ENCODE data around the gene MRTFB.

The MRTFB gene

DNA sequence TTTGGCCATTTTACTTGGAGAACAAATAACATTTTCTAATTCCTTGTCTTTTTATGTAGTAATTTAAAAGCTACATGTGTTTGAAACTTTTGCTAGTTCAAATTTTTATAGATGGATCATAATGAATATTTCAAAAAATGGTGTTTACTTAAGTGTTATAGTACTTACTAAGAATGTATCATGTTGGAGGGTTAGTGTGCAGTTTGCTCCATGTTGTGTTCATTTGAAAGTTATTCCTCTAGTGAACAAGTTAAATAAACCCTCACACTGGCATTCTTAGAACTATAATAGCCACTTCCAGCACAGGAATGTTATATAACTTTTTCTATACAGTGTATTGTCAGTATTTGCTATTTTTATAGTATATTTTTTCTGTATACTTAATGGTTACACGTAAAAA, 62.8 kb downstream of the MRTFB start:
- TF ChIP-seq, protein P1, sequence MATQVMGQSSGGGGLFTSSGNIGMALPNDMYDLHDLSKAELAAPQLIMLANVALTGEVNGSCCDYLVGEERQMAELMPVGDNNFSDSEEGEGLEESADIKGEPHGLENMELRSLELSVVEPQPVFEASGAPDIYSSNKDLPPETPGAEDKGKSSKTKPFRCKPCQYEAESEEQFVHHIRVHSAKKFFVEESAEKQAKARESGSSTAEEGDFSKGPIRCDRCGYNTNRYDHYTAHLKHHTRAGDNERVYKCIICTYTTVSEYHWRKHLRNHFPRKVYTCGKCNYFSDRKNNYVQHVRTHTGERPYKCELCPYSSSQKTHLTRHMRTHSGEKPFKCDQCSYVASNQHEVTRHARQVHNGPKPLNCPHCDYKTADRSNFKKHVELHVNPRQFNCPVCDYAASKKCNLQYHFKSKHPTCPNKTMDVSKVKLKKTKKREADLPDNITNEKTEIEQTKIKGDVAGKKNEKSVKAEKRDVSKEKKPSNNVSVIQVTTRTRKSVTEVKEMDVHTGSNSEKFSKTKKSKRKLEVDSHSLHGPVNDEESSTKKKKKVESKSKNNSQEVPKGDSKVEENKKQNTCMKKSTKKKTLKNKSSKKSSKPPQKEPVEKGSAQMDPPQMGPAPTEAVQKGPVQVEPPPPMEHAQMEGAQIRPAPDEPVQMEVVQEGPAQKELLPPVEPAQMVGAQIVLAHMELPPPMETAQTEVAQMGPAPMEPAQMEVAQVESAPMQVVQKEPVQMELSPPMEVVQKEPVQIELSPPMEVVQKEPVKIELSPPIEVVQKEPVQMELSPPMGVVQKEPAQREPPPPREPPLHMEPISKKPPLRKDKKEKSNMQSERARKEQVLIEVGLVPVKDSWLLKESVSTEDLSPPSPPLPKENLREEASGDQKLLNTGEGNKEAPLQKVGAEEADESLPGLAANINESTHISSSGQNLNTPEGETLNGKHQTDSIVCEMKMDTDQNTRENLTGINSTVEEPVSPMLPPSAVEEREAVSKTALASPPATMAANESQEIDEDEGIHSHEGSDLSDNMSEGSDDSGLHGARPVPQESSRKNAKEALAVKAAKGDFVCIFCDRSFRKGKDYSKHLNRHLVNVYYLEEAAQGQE (IDR thresholded peaks at IDR 0.05; ENCODE audit: insufficient replicate concordance, low read depth) = no peak
- TF ChIP-seq GABPA (IDR thresholded peaks at IDR 0.05; ENCODE audit: low read depth) (no peak), SPI1 (IDR thresholded peaks at IDR 0.05; ENCODE audit: borderline replicate concordance, low read depth) (no peak)
- TF ChIP-seq, protein P2, sequence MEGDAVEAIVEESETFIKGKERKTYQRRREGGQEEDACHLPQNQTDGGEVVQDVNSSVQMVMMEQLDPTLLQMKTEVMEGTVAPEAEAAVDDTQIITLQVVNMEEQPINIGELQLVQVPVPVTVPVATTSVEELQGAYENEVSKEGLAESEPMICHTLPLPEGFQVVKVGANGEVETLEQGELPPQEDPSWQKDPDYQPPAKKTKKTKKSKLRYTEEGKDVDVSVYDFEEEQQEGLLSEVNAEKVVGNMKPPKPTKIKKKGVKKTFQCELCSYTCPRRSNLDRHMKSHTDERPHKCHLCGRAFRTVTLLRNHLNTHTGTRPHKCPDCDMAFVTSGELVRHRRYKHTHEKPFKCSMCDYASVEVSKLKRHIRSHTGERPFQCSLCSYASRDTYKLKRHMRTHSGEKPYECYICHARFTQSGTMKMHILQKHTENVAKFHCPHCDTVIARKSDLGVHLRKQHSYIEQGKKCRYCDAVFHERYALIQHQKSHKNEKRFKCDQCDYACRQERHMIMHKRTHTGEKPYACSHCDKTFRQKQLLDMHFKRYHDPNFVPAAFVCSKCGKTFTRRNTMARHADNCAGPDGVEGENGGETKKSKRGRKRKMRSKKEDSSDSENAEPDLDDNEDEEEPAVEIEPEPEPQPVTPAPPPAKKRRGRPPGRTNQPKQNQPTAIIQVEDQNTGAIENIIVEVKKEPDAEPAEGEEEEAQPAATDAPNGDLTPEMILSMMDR (IDR thresholded peaks at IDR 0.05; ENCODE audit: insufficient read depth, low read length) = no peak
- H3K27me3 ChIP-seq (ENCODE audit: insufficient read depth, poor library complexity, severe bottlenecking) = peaks cover 2% of the 10 kb centered on the region
- no peak for DNase-seq (ENCODE audit: low read depth in 1 of 2, low spot score in 1 of 2)
- H3K4me3 ChIP-seq (replicated peaks; ENCODE audit: insufficient read depth, low read length) = no peak overlapping the region
- no peak overlapping the region for H3K27ac ChIP-seq (replicated peaks)

DNA sequence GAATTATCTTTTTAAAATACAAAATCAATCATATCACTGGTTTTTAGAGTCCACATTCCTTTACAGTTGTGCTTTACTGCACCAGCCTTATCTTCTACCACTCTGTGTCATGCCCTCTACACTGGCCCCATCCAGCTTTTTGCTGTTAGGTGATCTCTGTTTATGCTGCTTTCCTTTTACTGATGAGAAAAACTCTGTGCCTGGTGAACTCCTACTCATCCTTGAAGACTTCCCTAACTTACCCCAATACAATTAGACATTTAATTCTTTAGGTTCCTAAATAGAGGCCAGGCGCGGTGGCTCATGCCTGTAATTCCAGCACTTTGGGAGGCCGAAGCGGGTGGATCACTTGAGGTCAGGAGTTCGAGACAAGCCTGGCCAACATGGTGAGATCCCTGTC, 64.6 kb downstream of the MRTFB start:
- no peak for DNase-seq (ENCODE audit: low read depth in 1 of 2, low spot score in 1 of 2)
- TF ChIP-seq GABPA (IDR thresholded peaks at IDR 0.05; ENCODE audit: low read depth) (no peak), SPI1 (IDR thresholded peaks at IDR 0.05; ENCODE audit: borderline replicate concordance, low read depth) (no peak), POLR2AphosphoS5 (IDR thresholded peaks at IDR 0.05; ENCODE audit: low read depth) (no peak)
- TF ChIP-seq, protein P2 (IDR thresholded peaks at IDR 0.05; ENCODE audit: insufficient read depth, low read length) = no peak
- TF ChIP-seq, protein P1 (IDR thresholded peaks at IDR 0.05; ENCODE audit: insufficient replicate concordance, low read depth) = no peak
- H3K4me3 ChIP-seq (replicated peaks; ENCODE audit: insufficient read depth, low read length) = no peak overlapping the region
- peaks cover 2% of the 10 kb centered on the region for H3K27me3 ChIP-seq (ENCODE audit: insufficient read depth, poor library complexity, severe bottlenecking)
- no peak overlapping the region for H3K27ac ChIP-seq (replicated peaks)

DNA sequence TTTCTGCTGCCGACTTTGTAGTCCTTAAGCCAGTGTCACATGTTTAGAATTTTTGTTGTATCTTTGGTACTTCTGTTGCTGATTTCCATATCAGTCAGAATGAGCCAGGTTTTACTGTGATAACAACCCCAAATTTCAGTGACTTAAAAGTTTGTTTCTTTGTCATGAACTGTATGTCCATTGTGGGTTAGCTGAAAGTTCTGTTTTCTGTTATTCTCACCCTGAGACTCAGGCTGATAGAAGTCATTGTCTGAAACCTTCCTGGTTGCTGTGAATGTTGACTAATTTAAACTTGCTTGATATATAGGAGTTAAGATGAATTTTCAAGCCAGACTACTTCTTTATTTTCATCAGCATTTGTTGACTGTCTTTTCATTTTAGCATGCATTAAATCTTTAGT, 68.8 kb downstream of the MRTFB start:
- H3K27me3 ChIP-seq (ENCODE audit: insufficient read depth, poor library complexity, severe bottlenecking) = no peaks in the 10 kb centered on the region
- TF ChIP-seq, protein P1 (IDR thresholded peaks at IDR 0.05; ENCODE audit: insufficient replicate concordance, low read depth) = no peak
- TF ChIP-seq, protein P2 (IDR thresholded peaks at IDR 0.05; ENCODE audit: insufficient read depth, low read length) = no peak
- TF ChIP-seq GABPA (IDR thresholded peaks at IDR 0.05; ENCODE audit: low read depth) (no peak), SPI1 (IDR thresholded peaks at IDR 0.05; ENCODE audit: borderline replicate concordance, low read depth) (no peak), POLR2AphosphoS5 (IDR thresholded peaks at IDR 0.05; ENCODE audit: low read depth) (no peak)
- H3K27ac ChIP-seq (replicated peaks) = no peak overlapping the region
- no peak overlapping the region for H3K4me3 ChIP-seq (replicated peaks; ENCODE audit: insufficient read depth, low read length)
- DNase-seq (ENCODE audit: low read depth in 1 of 2, low spot score in 1 of 2) = no peak

Measured in HL-60 (cell line).